Sigmoid colon (tissue), 7 donors: ENCODE results near the gene RNF225. TPM values are rescaled to one million over a fixed set of nuclear protein-coding genes. Genes with fewer than 3 reads are reported as not detected.
"Not testable (repeated sequence)": the region's sequence is repeated elsewhere in the genome, so short reads cannot be mapped to it uniquely, and the experiment has no call there.

Source experiments
- DNase-seq: peaks from one replicate; pipeline ENCODE4 v3.0.0-alpha.2; 2019
- H3K27ac ChIP-seq, 4 donors: fragments of 200-600 bp; sonication (generic); one replicate each; pipeline ENCODE4 v1.5.1; 2016 to 2019; ENCODE audit warnings: mild to moderate bottlenecking in 1 of 4
- H3K27me3 ChIP-seq, 3 donors: fragments of 200-600 bp; sonication (generic); one replicate each; pipeline ENCODE4 v1.5.1; 2019; ENCODE audit warnings: mild to moderate bottlenecking in 1 of 3
- H3K36me3 ChIP-seq, 4 donors: fragments of 200-600 bp; sonication (generic); one replicate each; pipeline ENCODE4 v1.5.1; 2016 to 2019
- H3K4me1 ChIP-seq, 4 donors: fragments of 200-600 bp; sonication (generic); one replicate each; pipeline ENCODE4 v1.5.1; 2017 to 2019
- H3K4me3 ChIP-seq, 4 donors: fragments of 200-600 bp; sonication (generic); one replicate each; pipeline ENCODE4 v1.5.1; 2017 to 2019; ENCODE audit warnings: mild to moderate bottlenecking in 2 of 4, moderate library complexity in 1 of 4
- H3K9me3 ChIP-seq, 4 donors: fragments of 200-600 bp in 3 of 4; sonication (generic) in 3 of 4; one replicate each; pipeline versions ENCODE4 v1.5.1 to v1.6.1; 2013 to 2019
- CTCF ChIP-seq, 4 experiments: fragments of 450-650 bp in 3 of 4; fragments of 200-600 bp in 1 of 4; IDR thresholded peaks; one replicate each; pipeline ENCODE4 v1.5.1; 2016 to 2019; ENCODE audit warnings: antibody characterized with exemption in 4 of 4, mild to moderate bottlenecking in 3 of 4, moderate library complexity in 2 of 4
- EP300 ChIP-seq, 4 donors: sonication (generic); formaldehyde crosslinking; IDR thresholded peaks; one replicate each; pipeline ENCODE4 v1.6.1; 2017; ENCODE audit warnings: antibody characterized with exemption in 4 of 4
- POLR2A ChIP-seq, 2 donors: fragments of 450-650 bp; IDR thresholded peaks; one replicate each; pipeline ENCODE4 v1.6.1; 2016; ENCODE audit warnings: antibody characterized with exemption in 2 of 2, mild to moderate bottlenecking in 2 of 2, moderate library complexity in 2 of 2
- POLR2AphosphoS5 ChIP-seq, 4 donors: sonication (generic); formaldehyde crosslinking; IDR thresholded peaks; one replicate each; pipeline ENCODE4 v1.6.1; 2017; ENCODE audit warnings: antibody characterized with exemption in 4 of 4
- WGBS, 2 donors: extraction: QIAGEN DNeasy Blood & Tissue Kit; methylation state at CpG; one replicate each; pipeline ENCODE4 v1.1.7; 2013; 5-methylcytosine and 5-hydroxymethylcytosine counted together
- intact Hi-C: fragments of 100-400 bp; cut with DNase I; formaldehyde crosslinking; loops from one replicate; pipeline ENCODE4 v1.15.1; 2023
- polyA plus RNA-seq, 3 donors: library from polyadenylated mRNA; stranded (reverse); fragments of 200-250 nt; gene quantifications; one replicate each; pipeline ENCODE4 v1.2.3, GENCODE V29; 2013
- total RNA-seq, 4 donors: library from RNA; depleted of rRNA; stranded (reverse); fragments of >200 nt; gene quantifications; one replicate each; pipeline ENCODE4 v1.1.0, GENCODE V29; 2016
- donor health status: healthy with polysubstance abuse.
- donor health status: Bipolar disorder and iron deficiency.
- donor health status: healthy.

RNF225 gene
- total and polyA plus RNA-seq, 7 donors = 0.07 TPM; not detected in 6

- intact Hi-C loops = loop anchor here (2.0 kb wide), 1 partner anchor 37 kb away; the partner anchor contains the start of gene ZNF497
- WGBS, 2 donors = 88 to 94% methylated on average over 3 of the region's 3 CpGs
- Histone ChIP-seq H3K4me1 (peaks cover 0 to 29% (median 25%) of the 10 kb centered on the region in 4 donors), H3K36me3 (peaks cover 0 to 6% (median 3%) of the 10 kb centered on the region in 4 donors), H3K27me3 (peaks cover 9 to 31% (median 26%) of the 10 kb centered on the region in 3 donors), H3K27ac (no peak overlapping the region), H3K4me3 (peak overlapping the region in 1 of 4 donors; percentile 63), H3K9me3 (no peaks in the 10 kb centered on the region)
- no peak for DNase-seq
- TF ChIP-seq CTCF (IDR thresholded peaks at IDR 0.05) = no peak
- no peak for TF ChIP-seq EP300 (IDR thresholded peaks at IDR 0.05)
- no peak for TF ChIP-seq POLR2A (IDR thresholded peaks at IDR 0.05)
- no peak for TF ChIP-seq POLR2AphosphoS5 (IDR thresholded peaks at IDR 0.05)
Observed at GRCh38 chr19:58399903-58400302, 4.4 kb downstream of the RNF225 start.

DNA sequence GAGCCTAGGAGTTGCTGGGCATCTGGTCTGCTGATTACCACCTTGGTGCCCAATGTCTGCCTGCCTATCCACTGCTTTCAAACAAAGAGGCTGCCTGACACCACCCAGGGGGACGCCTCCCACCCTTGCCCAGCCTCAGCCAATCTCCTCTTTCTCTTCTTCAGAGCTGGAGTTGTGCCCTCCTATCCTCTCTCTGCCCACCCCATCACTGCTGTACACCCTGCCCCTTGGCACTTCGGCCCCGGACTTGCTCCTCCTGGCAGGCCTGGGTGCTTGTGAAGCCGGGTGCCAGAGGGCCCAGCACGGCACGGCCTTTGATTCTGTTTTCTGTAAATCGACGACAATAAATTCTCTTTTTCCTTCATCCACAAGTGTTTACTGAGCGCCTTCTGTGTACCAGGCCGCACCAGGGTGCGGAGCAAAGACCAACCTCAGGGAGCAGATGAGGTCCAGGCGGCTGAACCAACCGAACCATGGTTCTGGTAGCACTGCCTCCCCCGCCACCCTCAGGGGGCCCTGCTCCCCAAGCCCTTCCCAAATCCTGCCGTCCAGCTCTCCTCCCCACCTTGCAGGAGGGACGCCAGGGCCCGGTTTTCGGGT, 5.0 kb downstream of the RNF225 start:
- Histone ChIP-seq H3K36me3 (peaks cover 0 to 1% (median 0%) of the 10 kb centered on the region in 4 donors), H3K4me3 (peak overlapping the region; percentile 47 to 66 (median 58)), H3K4me1 (peaks cover 0 to 29% (median 25%) of the 10 kb centered on the region in 4 donors), H3K27ac (peak overlapping the region; percentile 38 to 78 (median 58)), H3K9me3 (no peaks in the 10 kb centered on the region), H3K27me3 (peaks cover 9 to 28% (median 23%) of the 10 kb centered on the region in 3 donors)
- 61 to 64% methylated on average over 18 of the region's 18 CpGs for WGBS, 2 donors
- DNase-seq = peak; percentile 59
- intact Hi-C loops = loop anchor here (2.0 kb wide), 1 partner anchor 38 kb away; the partner anchor contains the start of gene ZNF497
- no peak for TF ChIP-seq POLR2A (IDR thresholded peaks at IDR 0.05)
- TF ChIP-seq EP300 (IDR thresholded peaks at IDR 0.05) = no peak
- TF ChIP-seq POLR2AphosphoS5 (IDR thresholded peaks at IDR 0.05) = no peak
- TF ChIP-seq CTCF (IDR thresholded peaks at IDR 0.05) = no peak

- Histone ChIP-seq H3K9me3 (no peaks in the 10 kb centered on the region), H3K27ac (peak overlapping the region; percentile 76 to 82 (median 78)), H3K27me3 (peaks cover 9 to 20% (median 15%) of the 10 kb centered on the region in 3 donors), H3K4me1 (peaks cover 0 to 24% (median 21%) of the 10 kb centered on the region in 4 donors), H3K4me3 (peak overlapping the region; percentile 47 to 66 (median 58)), H3K36me3 (no peaks in the 10 kb centered on the region)
- intact Hi-C loops = loop anchor here (1.0 to 2.0 kb wide), 2 partner anchors 14 to 38 kb away; partner anchors contain the start of genes RPS5 and ZNF497
- 2 to 3% methylated on average over 80 of the region's 80 CpGs for WGBS, 2 donors
- TF ChIP-seq POLR2AphosphoS5 (IDR thresholded peaks at IDR 0.05) = peak; percentile 66 to 87 (median 76)
- TF ChIP-seq CTCF (IDR thresholded peaks at IDR 0.05) = no peak
- TF ChIP-seq EP300 (IDR thresholded peaks at IDR 0.05) = no peak
- peak in 1 of 2 donors; percentile 48 for TF ChIP-seq POLR2A (IDR thresholded peaks at IDR 0.05)
- peak; percentile 100 for DNase-seq
Observed at GRCh38 chr19:58400916-58401839, 5.7 kb downstream of the RNF225 start.

- intact Hi-C loops = loop anchor here (1.0 to 2.0 kb wide), 2 partner anchors 15 to 39 kb away; partner anchors contain the start of genes RPS5 and ZNF497
- WGBS, 2 donors = 30 to 31% methylated on average over 23 of the region's 23 CpGs
- peaks cover 0 to 23% (median 18%) of the 10 kb centered on the region in 4 donors for H3K4me1 ChIP-seq
- H3K9me3 ChIP-seq = no peaks in the 10 kb centered on the region
- H3K36me3 ChIP-seq = no peaks in the 10 kb centered on the region
- peaks cover 5 to 13% (median 10%) of the 10 kb centered on the region in 3 donors for H3K27me3 ChIP-seq
- peak; percentile 50 for DNase-seq
- peak overlapping the region; percentile 76 to 82 (median 78) for H3K27ac ChIP-seq
- TF ChIP-seq CTCF (IDR thresholded peaks at IDR 0.05) (no peak), EP300 (IDR thresholded peaks at IDR 0.05) (no peak), POLR2AphosphoS5 (IDR thresholded peaks at IDR 0.05) (no peak), POLR2A (IDR thresholded peaks at IDR 0.05) (no peak)
- peak overlapping the region; percentile 45 to 66 (median 58) for H3K4me3 ChIP-seq
Observed at GRCh38 chr19:58401840-58402421, 6.5 kb downstream of the RNF225 start.

DNA sequence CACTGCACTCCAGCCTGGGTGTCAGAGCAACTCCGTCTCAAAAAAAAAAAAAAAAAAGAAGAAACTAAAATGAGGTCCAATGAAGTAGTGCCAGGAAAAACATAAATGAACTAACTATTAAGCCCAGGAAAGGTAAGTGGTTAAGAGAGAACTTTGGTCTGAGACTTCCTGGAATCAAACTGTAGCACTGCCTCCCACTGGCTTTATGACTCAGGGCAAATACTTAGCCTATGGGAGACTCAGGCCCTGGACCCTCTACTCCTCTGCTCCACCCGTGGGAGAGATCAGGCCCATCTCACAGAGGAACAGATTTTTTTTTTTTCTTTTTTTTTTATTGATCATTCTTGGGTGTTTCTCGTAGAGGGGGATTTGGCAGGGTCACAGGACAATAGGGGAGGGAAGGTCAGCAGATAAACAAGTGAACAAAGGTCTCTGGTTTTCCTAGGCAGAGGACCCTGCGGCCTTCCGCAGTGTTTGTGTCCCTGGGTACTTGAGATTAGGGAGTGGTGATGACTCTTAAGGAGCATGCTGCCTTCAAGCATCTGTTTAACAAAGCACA, 8.5 kb downstream of the RNF225 start:
- H3K27me3 ChIP-seq, H3K4me3 ChIP-seq, H3K9me3 ChIP-seq, H3K27ac ChIP-seq, H3K36me3 ChIP-seq, intact Hi-C loops: not testable (repeated sequence)
- peaks cover 0 to 36% (median 27%) of the 10 kb centered on the region in 4 donors for H3K4me1 ChIP-seq
- WGBS, 2 donors = 62 to 74% methylated on average over 5 of the region's 5 CpGs
- DNase-seq = peak; percentile 39
